ENCODE data around the gene PRMT5.

Gene PRMT5

DNA sequence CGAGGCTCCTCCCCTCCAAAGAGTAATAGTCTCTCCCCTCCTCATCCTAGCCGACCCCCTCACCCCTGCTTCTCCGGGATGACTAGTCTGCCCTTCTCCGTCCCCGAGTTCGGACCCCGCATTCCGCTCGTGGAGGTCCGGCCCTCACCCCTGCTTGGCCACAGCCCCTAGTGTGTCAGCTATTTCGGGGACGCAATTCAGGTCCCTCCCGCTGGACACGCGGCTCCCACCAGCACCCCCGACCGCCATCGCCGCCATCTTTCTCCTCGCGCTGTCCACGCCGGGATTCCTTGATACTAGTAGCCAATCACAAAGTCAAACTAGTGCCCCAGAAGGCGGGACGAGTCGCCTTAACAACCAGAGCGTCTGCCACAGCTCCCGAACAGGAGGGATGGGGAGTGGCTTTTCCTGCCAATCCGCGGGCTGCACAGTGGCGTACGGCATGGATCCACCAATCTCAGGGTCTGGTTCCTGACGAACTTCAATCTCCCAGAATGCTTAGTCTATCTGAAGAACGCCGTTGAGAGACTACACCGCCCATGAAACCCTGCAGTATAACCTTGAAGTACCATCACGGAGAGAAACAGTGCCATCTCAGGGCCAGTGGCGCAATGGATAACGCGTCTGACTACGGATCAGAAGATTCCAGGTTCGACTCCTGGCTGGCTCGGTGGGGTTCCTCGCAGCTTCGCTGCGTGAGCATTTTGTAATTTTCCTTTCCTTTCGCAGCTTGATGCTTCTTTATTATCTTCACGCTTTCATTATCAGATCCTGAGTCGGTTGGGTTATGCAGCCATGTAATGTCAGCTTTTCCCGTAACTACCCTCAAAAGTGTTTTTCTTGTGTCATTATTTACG, at the start of gene PRMT5:
Gene PRMT5 (minus strand): TSS at position 273 of the 857 bp plus-strand sequence. CDS start 15 bp downstream, at position 258.
- TF ChIP-seq CTCF (IDR thresholded peaks at IDR 0.05; ENCODE audit: control extremely low read depth, extremely low read depth, low read depth, missing control alignments): no peak
- DNase-seq (ENCODE audit: extremely low spot score): peak; percentile 94
- ChIA-PET POLR2A (interaction anchor here (0.5 to 2.9 kb wide), 6 partner anchors 10 to 371 kb away, joined by 3 to 22 read pairs (median 3); partner anchors contain the start of genes AJUBA and RBM23), CTCF (interaction anchor here (0.6 to 6.4 kb wide), 35 partner anchors 9 to 366 kb away, joined by 3 to 63 read pairs (median 6); partner anchors contain the start of genes ACIN1, AJUBA, C14orf119 and CDH24)

DNA sequence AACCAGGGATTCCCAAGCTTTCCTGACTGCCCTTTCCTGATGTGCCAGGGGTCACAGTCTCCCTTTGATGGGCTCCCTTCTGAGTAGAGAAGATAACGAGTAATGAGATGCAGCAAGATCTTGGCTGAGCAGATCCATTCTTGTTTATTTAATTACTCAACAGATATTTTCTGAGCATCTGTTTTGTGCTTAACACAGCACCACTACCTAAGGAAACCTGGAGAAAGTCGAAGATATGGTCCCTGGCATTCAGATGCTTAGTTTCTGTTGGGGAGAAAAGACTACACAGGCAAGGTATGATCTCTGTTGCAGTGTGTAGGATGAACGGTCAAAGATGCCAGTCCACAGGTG, 49.3 kb upstream of the PRMT5 start:
- ChIA-PET CTCF (interaction anchor here (1.0 to 12.1 kb wide), 5 partner anchors 7 to 408 kb away, joined by 4 to 270 read pairs (median 7); partner anchors contain the start of genes AJUBA and CDH24), POLR2A (no interaction called here)
- TF ChIP-seq CTCF (IDR thresholded peaks at IDR 0.05; ENCODE audit: control extremely low read depth, extremely low read depth, low read depth, missing control alignments): no peak
- DNase-seq (ENCODE audit: extremely low spot score): no peak

- DNase-seq (ENCODE audit: extremely low spot score): no peak
- CTCF ChIA-PET: interaction anchor here (0.7 to 12.1 kb wide), 13 partner anchors 8 to 408 kb away, joined by 3 to 270 read pairs (median 4); partner anchors contain the start of genes AJUBA, CDH24 and PRMT5
- POLR2A ChIA-PET: no interaction called here
- TF ChIP-seq CTCF (IDR thresholded peaks at IDR 0.05; ENCODE audit: control extremely low read depth, extremely low read depth, low read depth, missing control alignments): no peak
These were observed 48.7 kb upstream of the PRMT5 start for GRCh38 chr14:22977684-22978486.

DNA sequence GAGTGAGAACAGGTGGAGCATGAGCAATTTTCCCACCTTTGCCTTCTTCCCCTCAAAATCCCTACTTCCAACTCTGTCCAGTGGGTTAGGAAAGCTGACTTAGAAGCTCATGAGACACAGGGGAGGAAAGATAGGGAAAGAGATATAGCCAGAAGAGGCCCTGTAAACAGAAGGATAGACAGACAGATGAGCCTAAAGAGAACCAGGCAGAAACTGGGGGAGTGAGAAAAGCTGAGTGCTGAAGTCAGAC, 48.2 kb upstream of the PRMT5 start:
- ChIA-PET CTCF (interaction anchor here (0.7 to 12.1 kb wide), 13 partner anchors 8 to 407 kb away, joined by 3 to 270 read pairs (median 4); partner anchors contain the start of genes AJUBA, CDH24 and PRMT5), POLR2A (interaction anchor here (0.9 kb wide), 1 partner anchor 8 kb away, joined by 3 read pairs; no protein-coding TSS in a partner anchor)
- no peak for TF ChIP-seq CTCF (IDR thresholded peaks at IDR 0.05; ENCODE audit: control extremely low read depth, extremely low read depth, low read depth, missing control alignments)
- no peak for DNase-seq (ENCODE audit: extremely low spot score)

GRCh38 chr14:22976620-22977433, 47.7 kb upstream of the PRMT5 start:
- DNase-seq (ENCODE audit: extremely low spot score): no peak
- ChIA-PET POLR2A (interaction anchor here (0.9 kb wide), 1 partner anchor 8 kb away, joined by 3 read pairs; no protein-coding TSS in a partner anchor), CTCF (interaction anchor here (0.7 to 12.1 kb wide), 13 partner anchors 9 to 104 kb away, joined by 3 to 270 read pairs (median 4); partner anchors contain the start of genes AJUBA, CDH24 and PRMT5)
- TF ChIP-seq CTCF (IDR thresholded peaks at IDR 0.05; ENCODE audit: control extremely low read depth, extremely low read depth, low read depth, missing control alignments): no peak
